Measurements from ENCODE around the gene PPFIBP2. TPM values are rescaled to one million over a fixed set of nuclear protein-coding genes. Genes with fewer than 3 reads are reported as not detected.

PPFIBP2 gene
- 11.3 to 15.5 TPM (median 13.5 TPM) in 5 replicates for total RNA-seq (2022; extraction: Qiagen RNA extraction; ENCODE audit: low read depth)

DNA sequence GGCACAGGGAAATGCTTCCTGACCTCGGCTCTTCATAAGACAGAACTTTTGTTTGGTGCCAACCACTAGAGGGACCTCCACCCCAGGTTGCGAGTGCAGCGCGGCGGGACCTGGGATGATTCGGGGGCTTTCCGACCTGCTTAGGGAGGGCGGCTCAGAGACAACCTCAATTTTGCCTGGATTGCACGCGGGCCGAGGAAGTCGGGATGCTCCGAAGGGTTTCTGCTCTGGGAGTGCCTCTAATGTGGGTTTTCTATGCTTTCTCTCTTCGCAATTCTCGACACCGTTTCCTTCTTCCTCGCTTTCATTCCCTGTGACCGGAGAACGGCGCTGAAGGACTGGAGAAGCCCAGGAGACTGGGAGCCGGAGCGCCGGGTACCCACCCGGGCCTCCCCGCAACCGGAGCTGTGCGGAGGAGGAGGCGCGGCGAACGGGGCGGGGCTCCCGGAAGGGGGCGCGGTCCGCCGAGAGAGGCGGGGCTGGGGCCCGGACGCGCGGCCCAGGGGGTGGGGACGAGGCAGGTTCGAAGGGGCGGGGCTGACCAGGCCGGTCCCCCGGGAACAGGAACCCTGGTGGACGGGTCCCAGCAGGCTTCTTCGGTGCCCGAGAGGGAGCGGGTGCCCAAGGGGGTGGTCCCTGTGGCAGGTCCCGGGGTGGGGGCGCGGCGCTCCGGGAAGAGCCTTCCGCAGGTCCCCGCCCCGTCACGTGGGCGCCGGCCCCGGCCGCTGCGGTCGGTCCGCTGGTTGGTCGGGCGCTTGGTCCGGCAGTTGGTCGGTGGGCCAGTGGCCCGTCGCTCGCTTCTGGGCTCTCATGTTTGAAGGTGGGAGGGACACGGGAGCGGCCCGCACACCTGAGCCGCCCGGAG lies at the start of gene PPFIBP2:
PPFIBP2 (plus strand) TSS at position 766 of the 865 bp plus-strand sequence. CDS start 35,477 bp downstream, outside the sequence.

GRCh38 chr11:7485186-7486097 lies 28.4 kb upstream of the PPFIBP2 start, which contains the start of gene OLFML1:
TSS of gene OLFML1 (plus strand) at chr11:7485506. CDS start at chr11:7485876, 370 bp downstream.

DNA sequence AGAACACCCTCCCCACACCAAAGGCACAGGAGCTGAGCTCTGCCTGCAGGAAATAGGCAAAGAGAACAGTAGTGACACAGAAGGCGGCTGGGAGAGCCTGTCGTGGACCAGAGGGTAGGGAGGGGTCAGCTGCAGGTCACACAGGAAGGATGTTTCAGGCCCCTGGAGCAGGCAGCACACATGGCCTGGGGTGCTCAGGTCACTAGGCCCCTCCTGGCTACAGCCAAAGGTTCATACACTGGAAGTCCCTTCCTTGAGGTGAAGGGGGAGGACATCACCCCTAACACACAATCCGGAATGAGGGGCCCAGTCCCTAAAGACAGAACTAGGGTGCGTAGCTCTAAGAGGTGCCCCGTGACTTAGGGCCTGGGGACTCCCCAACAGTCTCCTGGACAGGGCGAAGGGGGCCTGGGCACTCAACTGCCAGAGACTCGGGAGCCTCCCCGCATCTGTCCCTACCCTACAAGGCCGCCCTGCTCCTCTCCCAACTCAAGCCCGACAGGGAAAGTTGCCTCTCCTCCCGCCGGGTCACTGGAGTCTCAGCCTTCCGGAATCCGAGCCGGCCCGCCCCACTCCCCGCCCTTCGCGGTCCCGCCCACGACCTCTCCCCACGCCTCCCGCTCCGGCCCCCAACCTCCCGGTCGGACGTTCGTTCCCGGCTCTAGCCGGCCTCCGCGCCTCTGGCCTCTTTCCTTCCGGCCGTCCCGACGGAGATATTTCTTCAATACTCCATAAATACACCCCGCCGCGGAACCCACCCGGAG lies 159.3 kb downstream of the PPFIBP2 start, which contains the start of gene CYB5R2:
CYB5R2 (minus strand) TSS at position 541 of the 764 bp plus-strand sequence. CDS start 675 bp downstream, outside the sequence.

Other genes with a start within 250 kb of the PPFIBP2 start
- gene OLFML1, start 28.5 kb upstream of the PPFIBP2 start, total RNA-seq (2022; extraction: Qiagen RNA extraction; ENCODE audit: low read depth) = not detected in 5 replicates
- gene CYB5R2, start 159.5 kb downstream of the PPFIBP2 start, total RNA-seq (2022; extraction: Qiagen RNA extraction; ENCODE audit: low read depth) = 4.0 to 6.8 TPM (median 4.4 TPM) in 5 replicates
- gene OVCH2, start 192.5 kb downstream of the PPFIBP2 start, total RNA-seq (2022; extraction: Qiagen RNA extraction; ENCODE audit: low read depth) = not detected in 5 replicates

All from A549 treated with GW870086 at 1 μM for 4 hours (cell line).